ENCODE measurements around the gene HMGN3.

- TF ChIP-seq EZH2 (IDR thresholded peaks at IDR 0.05; ENCODE audit: borderline replicate concordance, low read length): no peak
- TF ChIP-seq, protein P1, sequence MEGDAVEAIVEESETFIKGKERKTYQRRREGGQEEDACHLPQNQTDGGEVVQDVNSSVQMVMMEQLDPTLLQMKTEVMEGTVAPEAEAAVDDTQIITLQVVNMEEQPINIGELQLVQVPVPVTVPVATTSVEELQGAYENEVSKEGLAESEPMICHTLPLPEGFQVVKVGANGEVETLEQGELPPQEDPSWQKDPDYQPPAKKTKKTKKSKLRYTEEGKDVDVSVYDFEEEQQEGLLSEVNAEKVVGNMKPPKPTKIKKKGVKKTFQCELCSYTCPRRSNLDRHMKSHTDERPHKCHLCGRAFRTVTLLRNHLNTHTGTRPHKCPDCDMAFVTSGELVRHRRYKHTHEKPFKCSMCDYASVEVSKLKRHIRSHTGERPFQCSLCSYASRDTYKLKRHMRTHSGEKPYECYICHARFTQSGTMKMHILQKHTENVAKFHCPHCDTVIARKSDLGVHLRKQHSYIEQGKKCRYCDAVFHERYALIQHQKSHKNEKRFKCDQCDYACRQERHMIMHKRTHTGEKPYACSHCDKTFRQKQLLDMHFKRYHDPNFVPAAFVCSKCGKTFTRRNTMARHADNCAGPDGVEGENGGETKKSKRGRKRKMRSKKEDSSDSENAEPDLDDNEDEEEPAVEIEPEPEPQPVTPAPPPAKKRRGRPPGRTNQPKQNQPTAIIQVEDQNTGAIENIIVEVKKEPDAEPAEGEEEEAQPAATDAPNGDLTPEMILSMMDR (IDR thresholded peaks at IDR 0.05; ENCODE audit: low read length): no peak
Measured at GRCh38 chr6:79159846-79160245, 74.6 kb downstream of the HMGN3 start.
